ENCODE data around the gene CNTNAP2.

GRCh38 chr7:148026713-148027112 lies 1910.1 kb downstream of the CNTNAP2 start:
- TF ChIP-seq EZH2 (IDR thresholded peaks at IDR 0.05) (no peak), POLR2AphosphoS5 (IDR thresholded peaks at IDR 0.05; ENCODE audit: borderline replicate concordance, low read depth, low read length) (no peak)
